GM12878 (cell line): ENCODE measurements around the gene WWC2. TPM values are rescaled to one million over a fixed set of nuclear protein-coding genes. Genes with fewer than 3 reads are reported as not detected.

ENCODE experiments used
- ATAC-seq: fragments of 200-7000 bp; cut with Tn5 transposase; 3 replicates; pipeline ENCODE4 v1.9.1; 2020; ENCODE audit warnings: mild to moderate bottlenecking, moderate library complexity
- BruUV-seq: library from RNA; stranded (reverse); fragments of 400-500 nt; replicated peaks from 2 replicates; lab custom pipeline; 2021; lab: Mats Ljungman, UMichigan
- CTCF ChIA-PET: fragments of 300-600 bp; sonication (Branson Sonifier 250); formaldehyde crosslinking; extraction: SDS; loops from one replicate; lab custom pipeline; 2021; ENCODE audit warnings: inconsistent platforms; lab: Yijun Ruan, JAX
- POLR2A ChIA-PET: fragments of 350-600 bp; formaldehyde crosslinking; extraction: SDS; loops from one replicate; lab custom pipeline; 2021; ENCODE audit warnings: inconsistent platforms; lab: Charles Lee
- RAD21 ChIA-PET: fragments of 300-600 bp; sonication (Branson Sonifier 250); formaldehyde crosslinking; loops from one replicate; lab custom pipeline; 2023; ENCODE audit warnings: antibody characterized with exemption; ENCODE audit not compliant: unreplicated experiment; lab: Charles Lee
- SMC1A ChIA-PET: fragments of 300-600 bp; sonication (Branson Sonifier 250); formaldehyde crosslinking; loops from one replicate; lab custom pipeline; 2023; ENCODE audit not compliant: unreplicated experiment, uncharacterized antibody; lab: Charles Lee
- DNase-seq: peaks from one replicate; pipeline ENCODE4 v3.0.0-alpha.2; 2011; ENCODE audit warnings: low read depth, low spot score
- FAIRE-seq: peaks from 3 replicates; lab custom pipeline; 2011; peaks lifted over from hg19 to GRCh38; lab: Jason Lieb, UNC
- H2AFZ ChIP-seq: 2 replicates; pipeline ENCODE4 v1.6.0; 2011; ENCODE audit warnings: low read depth, low read length, control low read depth; ENCODE audit not compliant: control insufficient read depth
- H3K27ac ChIP-seq: 2 replicates; pipeline ENCODE4 v1.5.1; 2011; ENCODE audit warnings: control low read depth; ENCODE audit not compliant: control insufficient read depth, insufficient read depth
- H3K27me3 ChIP-seq, 2 experiments: replicated peaks in 1 of 2; 2 replicates each; pipeline versions ENCODE4 v1.6.0 to v1.6.1; 2011; ENCODE audit warnings: low read length in 1 of 2; ENCODE audit not compliant: control insufficient read depth in 2 of 2, insufficient read depth in 2 of 2
- H3K36me3 ChIP-seq, 2 experiments: 2 replicates each; pipeline ENCODE4 v1.5.1; 2011; ENCODE audit warnings: low read length in 1 of 2; ENCODE audit not compliant: control insufficient read depth in 2 of 2, insufficient read depth in 2 of 2
- H3K4me1 ChIP-seq: 2 replicates; pipeline ENCODE4 v1.6.1; 2011; ENCODE audit warnings: mild to moderate bottlenecking, low read length, moderate library complexity, mixed read lengths; ENCODE audit not compliant: control insufficient read depth, insufficient read depth
- H3K4me2 ChIP-seq: 2 replicates; pipeline ENCODE4 v1.6.0; 2011; ENCODE audit warnings: control low read depth; ENCODE audit not compliant: control insufficient read depth, insufficient read depth
- H3K4me3 ChIP-seq: fragments of 200-600 bp; sonication (generic); 2 replicates; pipeline ENCODE4 v1.5.1; 2016
- H3K79me2 ChIP-seq: 2 replicates; pipeline ENCODE4 v1.6.0; 2011; ENCODE audit warnings: low read length; ENCODE audit not compliant: control insufficient read depth, insufficient read depth
- H3K9ac ChIP-seq: 2 replicates; pipeline ENCODE4 v1.8.0; 2011; ENCODE audit warnings: low read length, control low read depth, mixed read lengths; ENCODE audit not compliant: control insufficient read depth, insufficient read depth
- H3K9me3 ChIP-seq: replicated peaks from 3 replicates; pipeline ENCODE4 v1.5.1; 2011; ENCODE audit warnings: mild to moderate bottlenecking, low read length; ENCODE audit not compliant: control insufficient read depth, insufficient read depth
- H4K20me1 ChIP-seq: 2 replicates; pipeline ENCODE4 v1.6.0; 2011; ENCODE audit not compliant: control insufficient read depth, insufficient read depth
- BRCA1 ChIP-seq: IDR thresholded peaks from 2 replicates; pipeline ENCODE4 v1.6.1; 2011; ENCODE audit warnings: low read depth, low read length, improper control_type of control experiment
- ELK1 ChIP-seq: IDR thresholded peaks from 2 replicates; pipeline ENCODE4 v1.6.1; 2012; ENCODE audit warnings: low read depth, low read length, improper control_type of control experiment
- JUNB ChIP-seq: IDR thresholded peaks from 2 replicates; pipeline ENCODE4 v1.6.1; 2016; ENCODE audit warnings: antibody characterized with exemption, mild to moderate bottlenecking
- MTA3 ChIP-seq: IDR thresholded peaks from 2 replicates; pipeline ENCODE4 v1.6.1; 2012; ENCODE audit warnings: low read length, inconsistent platforms, borderline replicate concordance
- NKRF ChIP-seq: fragments of 450-650 bp; conservative IDR thresholded peaks from 2 replicates; pipeline ENCODE4 v1.6.1; 2017; ENCODE audit warnings: mild to moderate bottlenecking, moderate library complexity
- PKNOX1 ChIP-seq: fragments of 450-650 bp; IDR thresholded peaks from 2 replicates; pipeline ENCODE4 v1.6.1; 2016; ENCODE audit warnings: mild to moderate bottlenecking
- POLR2AphosphoS2 ChIP-seq: IDR thresholded peaks from 2 replicates; pipeline ENCODE4 v1.6.1; 2011; ENCODE audit warnings: low read depth, mild to moderate bottlenecking, low read length, improper control_type of control experiment, moderate library complexity
- RBBP5 ChIP-seq: fragments of 200-600 bp; sonication (generic); conservative IDR thresholded peaks from 2 replicates; pipeline ENCODE4 v1.6.1; 2016
- RCOR1 ChIP-seq: conservative IDR thresholded peaks from 2 replicates; pipeline ENCODE4 v1.6.1; 2012; ENCODE audit warnings: low read depth, low read length, improper control_type of control experiment
- SIN3A ChIP-seq: IDR thresholded peaks from 2 replicates; pipeline ENCODE4 v1.6.1; 2012; ENCODE audit warnings: low read depth, low read length, improper control_type of control experiment
- ZNF592 ChIP-seq: fragments of 450-650 bp; IDR thresholded peaks from 2 replicates; pipeline ENCODE4 v1.6.1; 2017; ENCODE audit warnings: mild to moderate bottlenecking, moderate library complexity
- ZSCAN29 ChIP-seq: fragments of 450-650 bp; IDR thresholded peaks from 2 replicates; pipeline ENCODE4 v1.6.1; 2017; ENCODE audit warnings: mild to moderate bottlenecking, moderate library complexity
- WGBS: methylation state at CpG from one replicate; pipeline ENCODE4 v1.1.6; 2016; ENCODE audit warnings: low lambda C conversion rate; ENCODE audit not compliant: insufficient replicate concordance, insufficient coverage; ENCODE audit errors: missing lambda C conversion rate; 5-methylcytosine and 5-hydroxymethylcytosine counted together
- in situ Hi-C: fragments of 300-500 bp; cut with MboI; formaldehyde crosslinking; loops from 9 replicates; pipeline ENCODE4 v1.14.3; 2018; ENCODE audit warnings: mixed read lengths
- intact Hi-C: fragments of 100-400 bp; cut with micrococcal nuclease; formaldehyde crosslinking; loops from one replicate; pipeline ENCODE4 v1.14.2; 2022; ENCODE audit not compliant: unreplicated experiment
- polyA plus RNA-seq, 11 experiments: library from polyadenylated mRNA; depleted of rRNA in 4 of 11; unstranded in 6 of 11; stranded (reverse) in 5 of 11; fragments of >200 nt; fragmentation: Nextera tagmentation in 4 of 11; fragmentation: Illumina TruSeq in 1 of 11; extraction: Ambion mirVana in 4 of 11; extraction: Trizol in 1 of 11; gene quantifications; 1 replicate in 1 of 11; 2 replicates in 10 of 11; pipeline versions ENCODE4 v1.2.1 to v1.2.3, GENCODE V29; 2011 to 2016; ENCODE audit warnings: inconsistent platforms in 2 of 11, missing spikeins in 2 of 11, low read depth in 1 of 11
- total RNA-seq, 4 experiments: library from RNA; depleted of rRNA in 3 of 4; stranded (reverse); fragments of >200 nt in 3 of 4; fragmentation: Illumina TruSeq in 1 of 4; extraction: Trizol in 1 of 4; gene quantifications; 2 replicates each; pipeline versions ENCODE4 v1.2.1 to v1.2.3, GENCODE V29; 2013 to 2021

The WWC2 gene
- total and polyA plus RNA-seq, 10 of the 15 experiments (the other 5 are each of a cell fraction or from before 2014, with no cell fraction given): 0.02 to 0.72 (median 0.06) TPM; not detected in 3

- TF ChIP-seq NKRF (no peak), ELK1 (no peak), ZSCAN29 (no peak), BRCA1 (no peak)
Measured at GRCh38 chr4:183118141-183118540, 19.1 kb downstream of the WWC2 start (continued).

GRCh38 chr4:183118585-183118984 is 19.5 kb downstream of the WWC2 start:
- TF ChIP-seq RBBP5: no peak
- TF ChIP-seq ZNF592: no peak
- TF ChIP-seq PKNOX1: no peak
- TF ChIP-seq MTA3: no peak
- no peak for TF ChIP-seq RCOR1
- no peak for TF ChIP-seq JUNB
- TF ChIP-seq SIN3A: no peak
- no peak for TF ChIP-seq POLR2AphosphoS2
- no peak for ATAC-seq
- Histone ChIP-seq H3K27me3 (0 out of 4 replicates have a peak, but pooled peaks cover 0 to 2% of the 10 kb centered on the region in 2 experiments), H3K9me3 (no peaks in the 10 kb centered on the region), H3K9ac (no peak overlapping the region), H3K4me1 (no peaks in the 10 kb centered on the region), H3K79me2 (no peaks in the 10 kb centered on the region), H3K36me3 (no peaks in the 10 kb centered on the region), H2AFZ (no peak overlapping the region), H3K27ac (no peak overlapping the region), H4K20me1 (no peaks in the 10 kb centered on the region), H3K4me3 (no peak overlapping the region), H3K4me2 (no peak overlapping the region)
- DNase-seq: no peak
- ChIA-PET POLR2A (no interaction called here), SMC1A (no interaction called here), RAD21 (no interaction called here), CTCF (no interaction called here)
- in situ Hi-C loops (no loop called here), intact Hi-C loops (no loop called here)
- no TSS peak for BruUV-seq
- FAIRE-seq: no peak
- 49% methylated on average over 3 of the region's 3 CpGs for WGBS
